CD4-positive, alpha-beta T cell treated with Interleukin-17A for 4 hours (primary cell): ENCODE results near the gene BRWD1.
"Not testable (repeated sequence)": the region's sequence is repeated elsewhere in the genome, so short reads cannot be mapped to it uniquely, and the experiment has no call there.

Experiments
- DNase-seq: peaks from one replicate; pipeline ENCODE4 v3.0.0-alpha.2; 2020; ENCODE audit warnings: mixed read lengths

BRWD1 gene

DNA sequence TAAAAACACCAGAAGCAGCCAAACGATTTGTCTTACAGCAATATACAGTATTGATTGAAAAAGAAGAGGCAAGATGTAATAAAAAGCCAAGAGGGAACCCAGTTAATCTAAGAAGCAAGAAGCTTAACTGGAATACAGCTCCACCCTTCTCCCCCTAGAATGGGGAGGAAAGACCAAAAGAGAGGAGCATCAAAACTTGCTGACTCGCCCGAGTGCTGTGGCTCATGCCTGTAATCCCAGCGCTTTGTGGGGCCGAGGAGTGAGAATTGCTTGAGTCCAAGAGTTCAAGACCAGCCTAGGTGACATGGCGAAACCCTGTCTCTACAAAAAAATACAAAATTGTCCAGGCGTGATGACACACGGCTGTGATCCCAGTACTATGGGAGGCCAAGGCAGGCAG is 32.2 kb downstream of the BRWD1 start:
- no peak for DNase-seq

DNA sequence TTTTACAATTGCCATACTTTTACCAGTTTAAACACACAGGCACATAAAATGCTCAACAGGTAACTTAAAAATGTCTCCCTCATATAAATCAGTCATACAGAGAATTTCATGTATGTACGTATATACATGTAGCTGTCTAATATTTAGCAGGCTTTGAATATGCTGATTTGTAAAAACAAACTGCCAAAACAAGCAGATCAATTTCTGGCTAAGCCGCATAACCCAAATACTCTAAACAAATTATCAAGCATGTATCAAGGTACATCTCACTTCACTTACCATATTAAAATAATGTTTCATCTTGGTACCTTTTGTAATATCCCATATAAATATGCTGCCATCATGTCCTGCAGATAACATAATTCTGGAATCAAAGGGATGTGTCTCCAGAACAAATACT is 43.8 kb downstream of the BRWD1 start:
- DNase-seq: no peak

DNA sequence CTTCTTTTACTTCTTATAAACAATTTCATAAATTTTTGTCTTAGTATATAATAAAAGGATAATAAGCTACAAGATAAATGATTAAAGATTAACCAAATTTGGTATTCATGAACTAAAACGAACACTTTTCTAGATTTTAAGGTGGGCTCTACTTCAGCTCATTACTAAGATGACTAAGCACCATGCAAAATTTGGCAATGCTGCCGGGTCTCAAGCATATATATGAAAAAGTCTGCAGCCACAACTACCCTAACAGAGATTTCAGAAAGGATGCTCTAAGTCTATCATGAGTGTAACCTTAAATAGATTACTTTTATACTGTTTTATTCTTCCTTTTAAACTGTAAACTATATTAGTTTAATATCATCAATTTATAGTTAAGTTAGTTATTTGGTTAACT is 47.8 kb downstream of the BRWD1 start:
- no peak for DNase-seq

DNA sequence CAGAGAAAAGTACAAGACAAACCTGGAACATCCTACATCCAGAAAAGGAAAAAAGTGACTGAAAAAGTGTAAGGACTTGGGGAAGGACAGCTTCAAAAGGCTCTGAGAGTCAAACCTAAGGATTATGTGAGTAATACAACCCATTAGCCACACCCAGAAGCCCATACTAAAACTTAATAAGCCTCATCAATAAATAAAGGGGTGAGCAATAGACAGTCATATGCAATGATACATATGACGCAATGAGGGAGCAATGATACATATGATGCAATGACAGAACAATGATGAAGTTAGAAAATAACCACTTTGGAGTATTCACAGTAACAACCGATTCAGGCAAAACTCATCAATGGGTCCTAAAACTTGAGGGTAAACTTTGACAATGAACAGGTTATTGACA is 50.1 kb downstream of the BRWD1 start:
- DNase-seq: no peak

DNA sequence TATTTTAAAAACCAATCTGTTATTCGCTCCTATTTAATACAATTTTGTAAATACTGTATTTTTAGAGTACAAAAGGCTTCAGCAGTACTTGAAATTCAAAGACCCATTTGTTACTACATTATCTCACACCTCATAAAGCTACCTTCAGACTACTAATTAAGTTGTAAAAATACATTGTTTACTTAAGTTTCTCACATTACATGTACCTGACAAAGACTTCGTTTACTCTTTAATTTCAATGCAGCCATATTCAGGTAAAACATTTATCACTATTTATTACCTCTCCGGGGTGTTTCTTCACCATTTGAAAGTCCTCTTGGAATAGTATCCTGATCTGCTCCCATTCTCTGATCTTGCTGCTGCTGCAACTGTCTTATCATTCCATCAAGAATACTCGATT is 55.2 kb downstream of the BRWD1 start:
- no peak for DNase-seq

DNA sequence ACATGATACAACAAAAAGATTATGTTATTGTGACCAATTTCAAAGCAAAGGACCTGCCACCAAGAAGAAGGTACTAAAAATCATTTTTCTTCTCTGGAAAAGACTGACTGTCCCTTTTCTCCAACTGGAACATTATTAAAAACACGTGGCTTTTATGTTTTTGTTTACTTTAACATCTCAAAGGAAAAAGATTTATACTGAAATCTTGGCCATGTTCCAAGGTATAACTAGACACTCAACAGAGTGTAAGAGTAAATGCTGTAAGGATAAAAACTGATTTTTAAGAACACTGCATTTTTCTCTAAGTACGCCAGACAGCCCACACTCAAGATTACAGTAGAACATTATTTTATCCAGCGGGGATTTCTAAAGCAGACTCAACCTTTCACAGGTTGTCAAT is 62.1 kb downstream of the BRWD1 start:
- no peak for DNase-seq

DNA sequence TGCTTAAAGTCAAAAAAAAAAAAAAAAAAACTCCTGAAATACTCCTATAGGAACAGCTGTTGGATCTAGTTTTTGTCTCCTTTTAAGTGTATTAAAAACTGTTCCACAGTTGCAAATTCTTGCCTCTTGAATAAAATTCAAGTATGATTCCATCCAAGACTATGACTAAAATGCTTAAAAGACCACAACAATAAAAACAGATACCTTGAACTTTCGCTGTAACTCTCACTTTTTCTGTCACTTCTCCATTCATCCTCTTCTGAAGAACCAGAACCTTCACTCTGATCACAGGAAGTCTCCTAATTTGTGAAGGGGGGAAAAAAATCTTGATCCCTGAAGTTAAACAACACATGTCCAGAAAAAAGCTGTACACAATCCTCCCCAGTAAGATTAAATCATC is 75.2 kb downstream of the BRWD1 start:
- no peak for DNase-seq

DNA sequence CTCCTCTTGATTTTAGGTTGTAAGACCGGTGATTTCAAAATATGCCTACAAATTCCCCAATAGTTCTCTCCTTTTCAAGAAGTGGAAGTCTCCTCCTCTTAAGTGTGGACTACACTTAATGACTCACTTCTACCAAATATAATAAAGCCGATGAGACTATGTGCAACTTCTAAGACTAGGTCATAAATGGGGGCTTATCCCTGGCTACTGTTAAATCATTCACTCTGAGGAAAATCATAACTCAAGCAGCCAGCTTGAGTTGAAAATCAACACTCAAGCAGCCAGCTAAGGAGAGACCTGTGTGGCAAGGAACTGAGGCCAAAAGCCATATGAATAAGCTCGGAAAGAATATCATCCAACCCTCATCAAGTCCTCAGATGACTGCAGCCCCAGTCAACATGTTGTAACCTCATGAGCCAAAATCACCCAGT is 80.6 kb downstream of the BRWD1 start:
- no peak for DNase-seq

DNA sequence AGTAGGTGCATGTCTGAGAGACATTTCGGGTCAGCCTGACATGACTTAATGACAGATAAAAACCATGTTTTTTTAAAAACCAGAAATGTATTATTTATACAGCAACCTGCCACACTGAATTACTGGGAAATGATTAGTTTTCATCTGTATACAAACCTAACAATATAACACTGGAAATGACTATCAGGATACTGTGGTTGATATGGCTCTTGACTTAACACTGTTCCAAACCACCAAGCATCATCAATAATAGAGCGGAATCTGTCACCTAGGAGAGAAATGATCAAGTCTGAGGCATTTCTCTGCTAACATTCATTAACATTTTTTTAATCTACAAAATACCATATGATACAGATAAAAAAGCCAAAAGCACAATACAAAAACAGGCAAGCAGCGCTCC is 88.5 kb downstream of the BRWD1 start:
- no peak for DNase-seq

DNA sequence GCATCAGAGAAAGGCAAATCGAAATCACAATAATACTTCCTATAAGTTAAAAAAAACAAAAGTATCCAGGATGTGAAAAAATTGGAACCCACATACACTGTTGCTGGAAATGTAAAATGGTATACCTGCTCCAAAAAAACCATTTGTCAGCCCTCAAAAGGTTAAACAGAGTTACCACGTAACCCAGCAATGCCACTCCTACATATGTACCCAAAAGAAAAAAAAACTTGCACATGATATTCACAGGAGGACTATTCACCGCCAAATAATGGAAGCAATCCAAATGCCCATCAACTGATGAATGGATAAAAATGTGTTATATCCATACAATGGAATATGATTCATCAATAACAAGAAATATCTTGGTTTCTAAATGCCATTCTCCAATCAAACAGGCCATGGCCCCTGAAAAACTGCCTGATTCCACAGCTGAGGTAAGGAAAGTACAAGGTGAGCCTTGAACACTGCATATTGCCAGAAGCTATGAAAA is 91.4 kb downstream of the BRWD1 start:
- DNase-seq: no peak

DNA sequence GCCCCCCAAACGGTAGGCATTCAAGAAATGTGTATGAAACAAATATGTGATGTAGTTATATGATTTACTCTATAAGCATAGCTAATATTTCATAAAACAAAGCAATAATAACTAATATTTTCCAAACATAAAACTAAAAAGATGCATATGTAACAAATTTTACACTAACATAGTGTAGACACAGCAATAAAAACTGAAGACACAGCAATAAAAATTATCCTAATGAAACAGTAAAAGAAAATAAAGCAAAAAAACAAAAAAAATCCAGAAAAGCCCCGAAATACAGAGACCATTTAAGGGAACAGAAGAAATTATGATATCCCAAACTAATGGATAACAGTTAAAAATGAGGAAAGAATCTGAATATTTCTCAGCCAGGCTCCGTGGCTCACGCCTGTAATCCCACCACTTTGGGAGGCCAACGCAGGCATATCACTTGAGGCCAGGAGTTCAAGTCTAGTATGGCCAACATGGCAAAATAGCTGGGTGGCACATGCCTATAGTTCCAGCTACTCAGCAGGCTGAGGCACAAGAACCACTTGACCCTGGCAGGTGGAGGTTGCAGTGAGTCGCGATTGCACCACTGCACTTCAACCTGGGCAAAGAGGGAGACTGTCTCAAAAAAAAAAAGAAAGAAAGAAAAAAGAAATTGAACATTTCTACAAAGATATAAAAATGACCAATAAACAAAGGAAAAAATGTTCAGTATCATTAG is 92.0 kb downstream of the BRWD1 start:
- DNase-seq: no peak

DNA sequence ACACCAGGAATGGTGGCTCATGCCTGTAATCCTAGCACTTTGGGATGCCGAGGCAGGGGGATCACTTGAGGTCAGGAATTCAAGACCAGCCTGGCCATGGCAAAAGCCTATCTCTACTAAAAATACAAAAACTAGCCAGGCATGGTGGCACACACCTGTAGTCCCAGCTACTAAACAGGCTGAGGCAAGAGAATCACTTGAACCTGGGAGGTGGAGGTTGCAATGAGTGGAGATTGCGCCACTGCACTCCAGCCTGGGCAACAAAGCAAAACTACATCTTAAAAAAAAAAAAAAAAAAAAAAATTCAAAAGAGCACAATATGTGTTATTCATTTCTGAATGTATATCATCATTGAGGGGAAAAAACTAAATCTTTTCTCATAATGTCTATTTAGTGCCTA is 92.6 kb downstream of the BRWD1 start:
- not testable (repeated sequence) for DNase-seq

DNA sequence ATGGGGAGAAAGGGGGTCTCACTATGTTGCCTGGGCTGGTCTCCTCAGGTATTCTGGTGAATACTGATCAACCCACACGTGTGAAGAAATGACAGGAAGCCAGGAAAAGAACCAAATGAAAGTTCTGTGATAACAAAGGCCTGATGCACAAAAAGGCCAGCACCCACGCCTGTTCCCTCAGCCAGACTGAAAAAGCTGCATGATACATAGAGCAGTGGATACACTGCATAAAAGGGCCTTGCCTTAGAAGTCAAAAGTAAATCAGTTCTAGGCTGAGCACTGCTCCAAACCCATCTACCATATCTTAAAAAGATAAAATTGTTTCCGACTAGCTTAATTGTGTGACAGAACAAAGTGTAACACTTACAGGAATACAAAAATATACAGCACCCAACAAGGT is 93.3 kb downstream of the BRWD1 start:
- no peak for DNase-seq

DNA sequence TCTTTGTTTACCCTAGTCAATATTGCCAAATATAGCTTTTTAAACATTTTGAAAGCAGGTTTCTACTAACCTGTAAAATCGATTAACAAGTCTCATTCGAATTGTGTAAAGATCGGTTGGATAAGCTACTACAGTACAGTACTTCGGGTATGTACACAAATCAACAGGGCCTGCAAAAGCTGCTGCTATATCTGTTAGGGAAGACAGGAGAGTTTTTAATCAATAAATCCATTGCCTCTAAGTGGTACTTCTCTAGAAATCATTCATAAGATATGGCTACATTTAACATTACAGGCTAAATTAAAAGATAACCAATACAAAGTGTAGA is 95.4 kb downstream of the BRWD1 start:
- no peak for DNase-seq

DNA sequence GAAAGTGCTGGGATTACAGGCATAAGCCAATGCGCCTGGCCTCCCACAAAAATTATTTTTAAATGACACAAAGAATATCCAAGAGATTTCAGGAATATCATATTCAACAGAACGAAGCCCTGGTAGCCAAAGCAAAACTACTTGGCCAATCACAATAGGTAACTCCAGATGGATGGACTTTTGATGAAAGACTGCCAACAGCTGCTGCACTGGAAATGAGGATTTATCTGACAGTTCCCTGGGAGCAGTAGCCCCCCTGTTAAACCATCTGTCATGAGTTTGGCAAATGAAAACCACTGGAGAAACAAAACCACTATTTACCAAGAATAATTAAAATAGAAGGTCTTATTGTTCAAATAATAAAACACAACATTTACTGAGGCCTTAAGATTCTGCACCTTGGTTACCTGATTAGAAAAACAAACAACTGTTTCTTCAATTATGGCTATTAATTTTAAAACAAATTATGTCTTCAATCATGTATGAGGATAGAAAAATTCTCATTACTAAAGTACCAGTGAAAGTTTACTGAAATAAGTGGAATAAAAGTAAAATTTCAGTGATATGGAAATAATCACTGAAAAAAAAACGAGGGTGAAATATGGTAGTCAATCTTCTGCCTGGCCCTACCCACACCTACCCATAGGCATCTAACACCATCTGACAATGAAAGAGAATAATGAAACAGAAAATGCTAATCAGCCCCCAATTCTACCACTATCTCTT is 95.9 kb downstream of the BRWD1 start:
- no peak for DNase-seq

DNA sequence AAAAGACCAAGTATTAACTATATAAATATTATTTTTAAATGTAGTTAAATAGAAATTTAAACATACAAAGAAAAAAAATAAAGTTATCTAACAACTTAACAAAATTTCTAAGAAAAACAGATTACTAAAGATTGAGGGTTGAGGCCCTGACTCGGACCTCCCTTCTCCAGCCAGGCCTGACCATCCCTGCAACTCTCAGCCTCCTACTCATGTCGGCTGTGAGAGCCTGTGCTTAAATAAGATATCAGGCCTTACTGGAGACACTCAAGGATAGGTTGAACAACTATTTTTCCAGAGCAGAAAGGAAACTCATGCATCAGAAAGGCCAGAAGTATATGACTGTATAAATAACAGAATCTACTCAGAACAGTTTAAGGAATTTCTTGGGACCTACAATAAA is 97.1 kb downstream of the BRWD1 start:
- no peak for DNase-seq

DNA sequence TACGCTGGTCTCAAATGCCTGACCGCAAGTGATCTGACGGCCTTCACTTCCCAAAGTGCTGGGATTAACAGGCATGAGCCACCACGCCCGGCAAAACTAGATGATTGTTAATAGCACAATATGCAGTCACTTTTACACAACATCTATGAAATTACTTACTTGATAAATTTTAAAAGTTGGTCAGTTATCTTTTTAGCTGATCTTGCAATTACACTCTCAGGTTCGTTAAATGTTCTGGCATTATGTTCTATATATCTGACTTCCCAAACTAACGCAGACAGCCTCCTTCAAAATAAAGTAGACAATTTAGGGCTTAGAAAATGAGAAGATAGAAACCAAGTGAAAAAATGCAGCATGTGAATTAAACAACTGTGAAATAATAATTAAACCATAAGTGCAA is 98.4 kb downstream of the BRWD1 start:
- DNase-seq: no peak

DNA sequence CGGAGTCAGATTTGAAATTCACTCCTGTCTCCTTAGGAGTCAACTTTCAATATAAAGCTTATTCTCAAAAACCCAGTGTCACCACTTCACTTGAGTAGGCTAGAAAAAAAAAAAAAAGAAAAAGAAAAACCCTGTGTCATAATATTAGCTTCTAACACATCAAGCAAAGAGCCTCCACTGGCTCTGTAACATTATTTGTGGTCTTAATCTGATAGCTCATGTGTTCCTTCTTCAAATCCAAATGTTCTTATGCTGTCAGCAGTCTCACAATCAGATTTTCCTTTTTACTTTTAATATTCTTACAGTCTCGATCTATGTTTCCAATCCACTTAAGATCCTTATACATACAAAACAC is 104.1 kb downstream of the BRWD1 start:
- no peak for DNase-seq

DNA sequence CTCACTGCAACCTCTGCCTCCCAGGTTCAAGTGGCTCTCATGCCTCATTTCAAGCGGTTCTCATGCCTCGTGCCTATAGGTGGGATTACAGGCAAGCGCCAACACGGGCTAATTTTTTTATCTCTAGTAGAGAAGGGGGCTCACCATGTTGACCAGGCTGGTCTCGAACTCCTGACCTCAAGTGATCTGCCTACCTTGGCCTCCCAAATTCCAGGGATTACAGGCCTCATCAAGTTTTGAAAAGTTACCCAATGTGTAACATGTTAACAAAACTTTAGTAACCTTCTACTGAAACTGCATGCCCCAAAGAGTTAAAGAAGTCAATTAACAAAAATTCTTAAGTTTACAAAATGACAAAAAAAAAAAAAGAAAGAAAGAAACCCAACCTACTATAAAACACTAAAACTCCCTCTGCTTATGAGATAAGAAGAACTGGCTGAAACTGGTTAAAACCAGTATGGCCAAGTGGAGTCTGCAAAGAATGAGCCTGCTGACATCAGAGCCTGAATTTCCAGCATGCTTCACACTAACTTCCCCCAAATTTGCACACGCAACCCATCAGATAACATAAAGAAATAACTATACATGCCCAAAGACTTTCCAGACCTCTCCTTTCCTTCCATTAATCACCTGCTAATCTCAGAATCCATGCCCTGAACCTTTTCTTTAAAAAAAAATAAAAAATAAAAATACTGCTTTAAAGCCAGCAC is 104.7 kb downstream of the BRWD1 start:
- no peak for DNase-seq

DNA sequence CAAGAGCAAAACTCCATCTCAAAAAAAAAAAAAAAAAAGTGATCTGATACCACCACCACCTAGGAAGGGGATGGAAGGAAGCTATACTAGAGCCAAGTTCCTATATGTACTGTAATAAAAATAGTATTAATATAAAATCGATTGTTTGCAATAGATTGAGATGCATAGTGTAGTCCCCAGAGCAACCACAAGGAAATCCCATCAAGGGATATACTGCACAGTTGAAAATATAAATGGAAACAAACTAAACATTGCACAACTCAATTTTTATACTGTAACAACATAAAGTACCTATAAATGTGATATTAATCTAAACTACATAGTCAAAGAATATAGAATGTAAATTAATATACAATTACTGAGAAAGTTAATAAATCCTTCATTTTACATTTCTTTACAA is 109.3 kb downstream of the BRWD1 start:
- DNase-seq: no peak

DNA sequence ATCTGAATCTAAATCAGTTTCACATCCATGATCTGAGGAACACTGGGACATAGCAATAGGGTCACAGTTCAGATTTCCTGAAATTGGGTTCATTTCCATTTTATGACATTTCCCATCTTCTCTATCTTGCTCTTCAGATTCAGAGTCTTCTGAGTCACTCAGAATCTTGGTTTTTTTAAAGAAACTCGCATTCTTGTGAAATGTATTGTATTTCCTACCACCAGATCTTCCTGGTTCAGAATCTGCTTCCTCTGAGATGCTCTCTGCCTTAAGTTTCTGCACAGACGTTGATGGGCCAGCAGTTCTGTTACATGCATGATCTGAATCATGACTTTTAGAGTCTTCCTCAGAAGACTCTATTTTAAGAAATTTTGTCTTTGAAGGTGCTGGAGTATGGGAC is 114.6 kb downstream of the BRWD1 start:
- no peak for DNase-seq

DNA sequence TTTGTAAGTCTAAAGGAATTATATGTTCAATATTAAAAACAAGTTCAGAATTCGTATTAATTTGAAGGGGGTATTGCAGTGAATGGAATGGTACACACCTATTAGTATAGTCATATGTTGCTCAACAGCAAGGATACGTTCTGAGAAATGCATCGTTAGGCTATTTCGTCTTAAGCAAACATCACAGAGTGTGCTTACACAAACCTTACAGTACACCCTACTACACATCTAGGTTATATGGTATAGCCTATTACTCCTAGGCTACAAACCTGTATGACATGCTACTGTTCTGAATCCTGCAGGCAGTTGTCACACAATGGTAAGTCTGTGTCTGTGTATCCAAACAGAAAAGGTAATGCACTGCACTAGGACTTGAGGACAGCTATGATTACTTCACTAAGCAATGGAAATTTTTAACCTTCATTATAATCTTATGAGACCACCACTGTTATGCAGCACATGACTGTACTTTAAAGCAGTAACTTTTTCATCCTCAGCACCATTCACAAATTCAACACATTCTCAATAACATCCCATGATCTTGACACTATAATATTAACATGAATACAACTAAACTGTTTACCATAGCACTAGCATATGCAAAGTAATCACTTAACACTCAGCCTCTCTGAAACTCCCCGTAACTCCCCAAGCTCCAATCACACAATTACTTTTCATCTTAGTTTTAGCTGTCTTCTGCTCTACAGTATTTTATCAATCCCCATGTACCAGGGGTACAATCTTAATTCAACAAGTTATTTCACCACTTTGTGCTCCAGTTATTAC is 115.8 kb downstream of the BRWD1 start:
- DNase-seq: no peak

DNA sequence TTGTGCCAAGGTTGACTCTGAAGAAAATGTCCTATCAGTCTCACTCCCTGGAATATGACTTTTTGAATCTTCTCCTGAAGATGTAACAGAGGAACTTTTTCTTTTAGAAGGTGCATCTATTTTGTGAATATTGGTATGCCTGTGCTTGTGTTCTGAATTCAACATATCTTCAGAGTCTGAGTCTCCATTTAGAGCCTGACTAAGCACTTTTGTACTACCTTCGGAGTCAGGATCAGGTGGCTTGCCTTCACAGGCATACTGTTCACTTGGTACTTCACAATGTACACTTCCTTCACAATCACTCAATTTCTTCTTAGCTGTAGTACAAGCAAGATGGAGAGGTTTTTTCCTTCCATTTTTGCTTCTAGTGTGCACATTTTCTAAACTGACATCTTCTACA is 116.6 kb downstream of the BRWD1 start:
- DNase-seq: no peak
